Activated naive CD8-positive, alpha-beta T cell treated with anti-CD3 and anti-CD28 coated beads, Interleukin-2, amount 10 ng/mL, durations not matched to agents 7 days and 5 days (primary cell): ENCODE data around the gene FLOT2. TPM values are rescaled to one million over a fixed set of nuclear protein-coding genes. Genes with fewer than 3 reads are reported as not detected.
A peak's percentile ranks its signal among the peaks of the same experiment; 100 is the strongest.
"Not testable (repeated sequence)": the region's sequence is repeated elsewhere in the genome, so short reads cannot be mapped to it uniquely, and the experiment has no call there.

Source experiments
- ATAC-seq: fragments of 150-1000 bp; cut with Tn5 transposase; one replicate; pipeline ENCODE4 v1.10.0; 2021; ENCODE audit warnings: low read depth, moderate library complexity
- POLR2A ChIA-PET: fragments of 350-600 bp; sonication (Branson Sonifier 250); formaldehyde crosslinking; loops from one replicate; lab custom pipeline; 2021; ENCODE audit warnings: antibody characterized with exemption; lab: Charles Lee
- DNase-seq: peaks from one replicate; pipeline ENCODE4 v3.0.0; 2021
- H3K27ac Mint-ChIP-seq: one replicate; pipeline ENCODE4 v1.8.0; 2022; ENCODE audit warnings: mild to moderate bottlenecking, mixed read lengths
- H3K27me3 Mint-ChIP-seq: one replicate; pipeline ENCODE4 v1.8.0; 2022; ENCODE audit warnings: mild to moderate bottlenecking, moderate library complexity, mixed read lengths
- H3K36me3 Mint-ChIP-seq: one replicate; pipeline ENCODE4 v1.8.0; 2021; ENCODE audit warnings: mild to moderate bottlenecking, mixed read lengths
- H3K4me1 Mint-ChIP-seq: one replicate; pipeline ENCODE4 v1.8.0; 2021; ENCODE audit warnings: mixed read lengths
- H3K4me3 Mint-ChIP-seq: one replicate; pipeline ENCODE4 v1.8.0; 2022; ENCODE audit warnings: mild to moderate bottlenecking, moderate library complexity, mixed read lengths
- H3K9me3 Mint-ChIP-seq: one replicate; pipeline ENCODE4 v1.8.0; 2021; ENCODE audit warnings: mixed read lengths
- total RNA-seq, 2 experiments: library from RNA; stranded (reverse); gene quantifications; one replicate each; pipeline ENCODE4 v1.2.3, GENCODE V29; 2021

Gene FLOT2
- 100 to 1,000 TPM; 195 to 216 TPM for total RNA-seq

DNA sequence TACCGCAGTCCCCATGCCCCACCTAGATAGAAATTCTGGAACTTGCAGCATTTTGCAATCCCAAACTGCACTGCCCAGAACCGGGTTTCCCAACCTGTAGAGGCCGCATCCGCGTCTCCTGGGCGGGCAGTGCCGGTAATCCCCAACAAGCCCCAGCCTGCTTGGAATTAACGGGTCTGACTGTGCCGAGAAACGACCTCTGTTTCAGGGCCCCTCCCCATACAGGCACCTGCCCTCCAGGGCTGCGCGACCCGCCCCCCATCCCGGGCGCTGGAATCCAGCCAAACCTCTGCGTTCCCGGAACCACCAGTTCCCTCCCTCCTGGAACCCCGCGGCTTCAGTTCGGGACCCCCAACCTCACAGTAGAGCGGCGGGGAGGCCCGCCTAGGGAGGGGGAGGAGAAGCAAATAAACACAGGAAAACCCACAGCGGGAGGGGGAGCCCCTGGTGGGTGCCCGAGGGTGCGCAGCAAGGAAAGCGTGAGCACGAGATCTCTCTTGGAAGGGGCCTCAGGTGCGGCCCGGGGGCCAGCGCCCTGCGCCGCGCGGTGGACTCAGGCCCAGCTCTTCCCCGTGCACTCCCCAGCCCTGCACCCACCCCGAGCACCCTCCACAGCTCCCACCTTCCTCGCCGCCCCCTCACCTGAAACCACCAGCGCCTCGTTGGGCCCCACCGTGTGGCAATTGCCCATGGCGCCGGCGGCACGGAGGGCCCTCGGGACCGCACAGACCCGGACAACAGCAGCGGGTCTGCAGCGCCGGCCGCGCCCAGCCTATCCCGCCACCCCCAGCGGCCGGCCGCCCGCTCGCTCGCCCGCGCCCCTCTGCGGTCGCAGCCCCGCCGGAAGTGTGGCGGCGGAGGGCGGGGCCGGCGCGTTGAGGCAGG is at the start of gene FLOT2:
Gene FLOT2 (minus strand): TSS at position 850 of the 885 bp plus-strand sequence. CDS start 159 bp downstream, at position 691.
- H3K4me3 Mint-ChIP-seq = peak within 1 kb of the TSS; percentile 98
- ATAC-seq = peak; percentile 62
- POLR2A ChIA-PET = interaction anchor here (0.5 to 3.8 kb wide), 11 partner anchors 26 to 243 kb away, joined by 3 to 16 read pairs (median 4); partner anchors contain the start of genes FAM222B, PHF12, PROCA1 and RPL23A
- H3K9me3 Mint-ChIP-seq = no peaks in the 10 kb centered on the region
- peak; percentile 80 for DNase-seq
- peaks cover 56% of the 10 kb centered on the region for H3K4me1 Mint-ChIP-seq
- peak within 1 kb of the TSS; percentile 97 for H3K27ac Mint-ChIP-seq
- H3K27me3 Mint-ChIP-seq = no peaks in the 10 kb centered on the region
- peaks cover 27% of the 10 kb centered on the region for H3K36me3 Mint-ChIP-seq

GRCh38 chr17:28946239-28946638 is 48.7 kb upstream of the FLOT2 start:
- H3K36me3 Mint-ChIP-seq = peaks cover 37% of the 10 kb centered on the region
- H3K27me3 Mint-ChIP-seq = no peaks in the 10 kb centered on the region
- DNase-seq (no peak), ATAC-seq (no peak)
- H3K4me3 Mint-ChIP-seq = peak overlapping the region; percentile 26
- POLR2A ChIA-PET = interaction anchor here (1.4 to 1.8 kb wide), 2 partner anchors 9 to 48 kb away, joined by 4 read pairs; no protein-coding TSS in a partner anchor
- H3K4me1 Mint-ChIP-seq = peaks cover 49% of the 10 kb centered on the region
- H3K9me3 Mint-ChIP-seq = no peaks in the 10 kb centered on the region
- peak overlapping the region; percentile 12 for H3K27ac Mint-ChIP-seq

DNA sequence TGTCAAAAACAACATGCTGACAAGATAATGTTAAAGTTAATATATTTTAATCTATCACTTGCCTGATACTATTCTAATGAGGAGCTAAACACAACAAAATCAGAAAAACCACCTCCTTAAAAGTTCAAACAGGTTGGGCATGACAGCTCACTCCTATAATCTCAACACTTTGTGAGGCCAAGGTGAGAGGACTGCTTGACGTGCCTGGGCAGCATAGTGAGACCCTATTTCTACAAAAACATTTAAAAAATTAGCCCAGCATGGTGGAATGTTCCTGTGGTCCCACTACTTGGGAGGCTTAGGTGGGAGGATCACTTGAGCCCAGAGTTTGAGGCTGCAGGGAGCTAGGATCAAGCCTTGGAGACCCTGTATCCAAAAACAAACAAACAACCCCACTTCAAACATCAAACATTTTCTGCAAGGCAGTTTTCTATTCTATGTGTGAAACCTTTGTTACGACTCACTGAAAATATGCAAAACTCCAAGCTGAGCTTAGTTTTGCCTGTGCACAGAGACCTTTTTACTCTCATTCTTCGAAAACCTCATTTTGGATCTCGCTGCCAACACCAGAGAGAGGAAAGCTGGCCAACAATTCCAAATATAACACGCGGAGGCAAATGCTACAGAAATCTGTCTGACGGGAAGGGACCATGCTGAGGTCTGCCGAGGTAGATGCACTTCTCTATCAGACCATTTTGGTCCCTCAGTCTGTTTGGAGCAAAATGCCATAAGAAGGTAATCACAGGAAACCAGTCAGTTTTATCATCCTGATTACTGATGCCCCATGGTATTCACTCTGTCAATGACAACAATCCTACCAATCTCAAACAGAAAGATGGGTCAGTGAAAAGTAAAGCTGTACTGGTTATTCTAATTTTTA is 47.6 kb upstream of the FLOT2 start:
- peak overlapping the region; percentile 46 for H3K27ac Mint-ChIP-seq

DNA sequence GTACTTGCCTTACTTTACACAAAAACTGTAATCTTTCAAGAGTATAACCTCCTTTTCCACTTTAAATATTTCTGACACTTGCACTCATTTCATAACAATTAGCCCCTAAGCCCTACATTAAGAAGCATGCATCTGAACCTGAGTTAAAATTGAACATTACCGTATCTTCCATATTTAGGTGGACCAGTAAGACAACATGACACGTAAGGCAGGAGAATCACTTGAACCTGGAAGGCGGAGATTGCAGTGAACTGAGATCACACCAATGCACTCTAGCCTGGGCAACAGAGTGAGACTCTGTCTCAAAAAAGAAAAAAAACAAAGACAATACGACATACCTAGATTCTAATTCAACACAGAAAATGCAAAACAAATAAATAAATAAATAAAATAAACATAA is 46.8 kb upstream of the FLOT2 start:
- no peak overlapping the region for H3K27ac Mint-ChIP-seq

More for the DNA sequence above, 47.6 kb upstream of the FLOT2 start:
- Mint-ChIP-seq H3K36me3 (peaks cover 34% of the 10 kb centered on the region), H3K27me3 (no peaks in the 10 kb centered on the region), H3K4me3 (no peak overlapping the region), H3K4me1 (peaks cover 59% of the 10 kb centered on the region), H3K9me3 (no peaks in the 10 kb centered on the region)
- POLR2A ChIA-PET = interaction anchor here (1.4 to 1.8 kb wide), 2 partner anchors 8 to 46 kb away, joined by 4 read pairs; no protein-coding TSS in a partner anchor
- DNase-seq (no peak), ATAC-seq (no peak)

DNA sequence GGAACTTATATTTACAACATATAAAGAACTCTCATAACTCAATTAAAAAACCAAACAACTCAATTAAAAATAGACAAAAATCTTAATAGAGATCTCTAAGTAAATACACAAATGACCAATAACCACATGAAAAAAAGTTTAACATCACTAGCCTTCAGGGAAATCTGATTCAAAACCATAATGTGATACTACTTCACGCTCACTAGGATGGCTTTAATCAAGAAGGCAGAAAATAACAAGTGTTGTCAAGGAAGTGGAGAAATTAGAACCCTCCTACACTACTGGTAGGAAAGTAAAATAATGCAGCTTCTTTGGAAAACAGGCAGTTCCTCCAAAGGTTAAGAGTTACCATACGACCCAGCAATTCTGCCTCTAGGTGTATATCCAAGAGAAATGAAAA is 45.4 kb upstream of the FLOT2 start:
- DNase-seq (no peak), ATAC-seq (no peak)
- H3K4me1 Mint-ChIP-seq = peaks cover 61% of the 10 kb centered on the region
- no peak overlapping the region for H3K4me3 Mint-ChIP-seq
- no peaks in the 10 kb centered on the region for H3K9me3 Mint-ChIP-seq
- no peaks in the 10 kb centered on the region for H3K27me3 Mint-ChIP-seq
- peaks cover 29% of the 10 kb centered on the region for H3K36me3 Mint-ChIP-seq
- H3K27ac Mint-ChIP-seq = no peak overlapping the region
- POLR2A ChIA-PET = interaction anchor here (0.6 kb wide), 1 partner anchor 9 kb away, joined by 3 read pairs; no protein-coding TSS in a partner anchor

More for the DNA sequence above, 46.8 kb upstream of the FLOT2 start:
- DNase-seq = no peak
- ATAC-seq = no peak
- POLR2A ChIA-PET = no interaction called here
- H3K27me3 Mint-ChIP-seq = no peaks in the 10 kb centered on the region
- H3K9me3 Mint-ChIP-seq = no peaks in the 10 kb centered on the region
- H3K36me3 Mint-ChIP-seq = peaks cover 34% of the 10 kb centered on the region
- peaks cover 63% of the 10 kb centered on the region for H3K4me1 Mint-ChIP-seq
- H3K4me3 Mint-ChIP-seq = no peak overlapping the region

DNA sequence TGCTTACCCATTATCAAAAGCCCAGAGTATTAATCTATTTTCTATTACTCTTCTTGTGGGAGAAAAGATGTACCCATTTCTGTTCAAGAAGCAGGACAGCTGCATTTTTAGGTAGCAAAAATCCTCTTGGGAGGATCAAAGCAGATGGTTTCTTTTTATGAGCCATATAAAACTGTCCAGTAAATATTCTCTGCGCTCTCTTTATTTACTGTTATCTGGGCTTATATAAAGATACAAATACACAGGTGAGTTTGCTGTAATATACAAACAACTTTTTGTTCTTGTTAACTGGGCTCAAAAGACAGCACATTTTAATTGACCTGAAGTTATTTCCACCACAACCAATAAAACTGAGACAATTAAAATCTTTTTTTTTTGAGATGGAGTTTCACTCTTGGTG is 43.7 kb upstream of the FLOT2 start:
- H3K4me1 Mint-ChIP-seq = peaks cover 55% of the 10 kb centered on the region
- H3K36me3 Mint-ChIP-seq = peaks cover 24% of the 10 kb centered on the region
- no peak for ATAC-seq
- no peak overlapping the region for H3K4me3 Mint-ChIP-seq
- no peak for DNase-seq
- no peaks in the 10 kb centered on the region for H3K27me3 Mint-ChIP-seq
- POLR2A ChIA-PET = no interaction called here
- no peaks in the 10 kb centered on the region for H3K9me3 Mint-ChIP-seq
- H3K27ac Mint-ChIP-seq = no peak overlapping the region

GRCh38 chr17:28940675-28941074 is 43.1 kb upstream of the FLOT2 start:
- Mint-ChIP-seq H3K9me3 (no peaks in the 10 kb centered on the region), H3K27ac (peak overlapping the region; percentile 10), H3K4me3 (peak overlapping the region; percentile 41), H3K4me1 (peaks cover 54% of the 10 kb centered on the region), H3K36me3 (peaks cover 26% of the 10 kb centered on the region), H3K27me3 (no peaks in the 10 kb centered on the region)
- no peak for ATAC-seq
- no peak for DNase-seq
- POLR2A ChIA-PET = no interaction called here

DNA sequence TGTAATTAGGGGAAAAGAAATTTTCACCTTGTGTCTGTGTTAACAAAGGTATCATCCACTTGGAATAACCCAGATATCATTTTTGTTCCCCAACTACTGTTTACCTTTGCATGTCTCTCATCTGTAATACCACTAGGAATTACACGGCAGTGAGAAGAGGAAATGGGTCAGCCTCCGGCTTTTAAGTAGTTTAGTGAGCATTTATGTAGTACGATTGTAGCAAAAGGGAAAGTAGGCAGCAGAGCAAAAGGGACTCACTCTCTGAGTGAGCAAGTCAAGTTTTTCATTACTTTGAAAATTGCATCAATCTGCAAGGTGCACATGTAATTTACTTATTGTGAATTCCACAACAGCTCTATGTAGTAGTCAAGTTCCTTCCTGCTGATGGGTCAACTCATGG is 42.6 kb upstream of the FLOT2 start:
- no peaks in the 10 kb centered on the region for H3K27me3 Mint-ChIP-seq
- H3K36me3 Mint-ChIP-seq = peaks cover 22% of the 10 kb centered on the region
- POLR2A ChIA-PET = interaction anchor here (0.7 kb wide), 1 partner anchor 10 kb away, joined by 3 read pairs; no protein-coding TSS in a partner anchor
- H3K4me1 Mint-ChIP-seq = peaks cover 50% of the 10 kb centered on the region
- H3K4me3 Mint-ChIP-seq = peak overlapping the region; percentile 41
- H3K27ac Mint-ChIP-seq = peak overlapping the region; percentile 10
- peak; percentile 63 for ATAC-seq
- no peak for DNase-seq
- H3K9me3 Mint-ChIP-seq = no peaks in the 10 kb centered on the region

- H3K27me3 Mint-ChIP-seq = no peaks in the 10 kb centered on the region
- H3K4me3 Mint-ChIP-seq = no peak overlapping the region
- no peaks in the 10 kb centered on the region for H3K9me3 Mint-ChIP-seq
- POLR2A ChIA-PET = interaction anchor here (1.7 to 2.4 kb wide), 2 partner anchors 11 to 13 kb away, joined by 7 to 9 read pairs; no protein-coding TSS in a partner anchor
- peaks cover 41% of the 10 kb centered on the region for H3K4me1 Mint-ChIP-seq
- ATAC-seq = no peak
- H3K27ac Mint-ChIP-seq = no peak overlapping the region
- H3K36me3 Mint-ChIP-seq = peaks cover 25% of the 10 kb centered on the region
- no peak for DNase-seq
Measured at GRCh38 chr17:28938552-28938951, 41.0 kb upstream of the FLOT2 start.

DNA sequence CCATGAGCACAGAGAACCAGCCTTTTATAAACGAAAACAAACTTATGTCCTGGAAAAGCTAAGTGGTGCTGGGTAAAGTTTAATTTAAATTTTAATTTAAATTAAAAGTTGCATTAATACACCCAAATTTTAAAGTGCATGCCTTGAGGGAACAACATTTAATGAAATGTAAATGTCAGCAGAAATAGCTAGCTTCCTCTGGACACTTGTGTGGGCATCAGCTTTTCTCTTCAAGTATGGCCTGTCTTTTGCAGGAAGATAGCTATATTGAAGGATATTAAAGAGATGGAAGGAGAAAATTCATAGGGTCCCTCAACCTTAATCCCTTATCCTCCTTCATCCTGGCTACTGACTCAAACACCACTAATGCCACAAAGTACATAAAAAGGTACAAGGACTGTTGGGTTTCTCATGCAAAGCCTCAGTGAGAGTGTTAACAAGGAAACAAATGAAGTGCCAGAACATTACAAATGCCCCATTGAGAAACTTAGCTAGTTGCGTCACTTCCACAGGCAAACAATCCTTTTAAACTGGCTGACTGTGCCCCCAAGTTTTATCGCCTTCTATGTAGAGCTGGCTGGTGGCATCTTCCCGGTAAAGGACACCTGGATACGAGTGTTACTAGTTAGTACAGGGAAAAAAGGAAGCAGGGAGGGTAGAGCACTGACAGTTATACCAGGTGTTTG is 39.7 kb upstream of the FLOT2 start:
- H3K9me3 Mint-ChIP-seq = no peaks in the 10 kb centered on the region
- peaks cover 21% of the 10 kb centered on the region for H3K36me3 Mint-ChIP-seq
- H3K4me1 Mint-ChIP-seq = peaks cover 42% of the 10 kb centered on the region
- no peaks in the 10 kb centered on the region for H3K27me3 Mint-ChIP-seq
- no peak for DNase-seq
- no peak overlapping the region for H3K4me3 Mint-ChIP-seq
- no peak for ATAC-seq
- POLR2A ChIA-PET = interaction anchor here (1.5 to 2.4 kb wide), 4 partner anchors 9 to 15 kb away, joined by 4 to 9 read pairs (median 6); no protein-coding TSS in a partner anchor
- H3K27ac Mint-ChIP-seq = no peak overlapping the region

DNA sequence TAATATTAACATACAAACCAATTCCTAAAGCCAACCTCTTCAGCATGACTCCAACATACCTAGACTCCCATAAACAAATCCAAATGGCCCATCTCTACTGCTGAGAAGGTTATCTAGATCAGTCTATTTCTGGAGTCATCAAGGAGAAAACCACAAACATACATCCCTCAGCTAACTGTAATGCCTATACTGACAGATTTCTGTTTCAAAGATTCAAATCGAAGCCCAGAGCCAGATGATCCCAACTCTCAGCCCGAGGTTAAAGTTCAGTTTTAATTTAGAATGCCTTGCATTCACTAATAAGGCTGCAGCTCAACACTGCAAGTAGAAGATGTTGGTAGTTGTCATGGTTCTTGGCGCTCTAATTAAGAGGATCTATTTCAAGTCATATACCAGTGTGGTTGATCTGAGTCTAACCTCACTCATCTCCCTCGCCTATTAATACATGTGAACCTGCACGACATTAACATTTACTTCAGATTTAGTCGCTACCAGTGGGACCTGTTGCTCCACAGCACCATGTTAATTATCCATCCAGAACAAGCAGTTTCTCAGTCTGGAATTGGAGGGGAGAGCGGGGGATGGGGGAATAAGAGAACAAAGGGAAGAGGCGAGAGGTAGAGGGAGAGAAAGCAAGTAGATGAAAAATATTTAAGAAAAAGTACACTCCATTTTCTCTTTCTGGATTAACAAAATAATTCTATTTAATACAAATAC is 38.4 kb upstream of the FLOT2 start:
- Mint-ChIP-seq H3K4me1 (peaks cover 35% of the 10 kb centered on the region), H3K9me3 (no peaks in the 10 kb centered on the region), H3K27ac (no peak overlapping the region), H3K4me3 (no peak overlapping the region), H3K36me3 (peaks cover 28% of the 10 kb centered on the region), H3K27me3 (no peaks in the 10 kb centered on the region)
- POLR2A ChIA-PET = interaction anchor here (1.6 kb wide), 1 partner anchor 9 kb away, joined by 5 read pairs; no protein-coding TSS in a partner anchor
- no peak for DNase-seq
- ATAC-seq = no peak

DNA sequence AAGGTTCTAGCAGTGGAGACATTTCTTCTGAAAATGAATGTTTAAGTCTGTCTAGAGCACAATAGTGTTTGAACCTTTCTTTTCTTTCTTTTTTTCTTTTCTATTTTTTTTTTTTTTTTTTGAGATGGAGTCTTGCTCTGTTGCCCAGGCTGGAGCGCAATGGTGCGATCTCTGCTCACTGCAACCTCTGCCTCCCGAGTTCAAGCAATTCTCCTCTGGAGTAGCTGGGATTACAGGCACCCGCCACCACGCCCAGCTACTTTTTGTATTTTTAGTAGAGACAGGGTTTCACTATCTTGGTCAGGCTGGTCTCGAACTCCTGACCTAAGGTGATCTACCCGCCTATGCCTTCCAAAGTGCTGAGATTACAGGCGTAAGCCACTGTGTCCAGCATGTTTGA is 37.0 kb upstream of the FLOT2 start:
- H3K9me3 Mint-ChIP-seq, H3K27ac Mint-ChIP-seq, DNase-seq, ATAC-seq, H3K4me3 Mint-ChIP-seq, H3K27me3 Mint-ChIP-seq: not testable (repeated sequence)
- peaks cover 36% of the 10 kb centered on the region for H3K36me3 Mint-ChIP-seq
- peaks cover 27% of the 10 kb centered on the region for H3K4me1 Mint-ChIP-seq
- POLR2A ChIA-PET = interaction anchor here (0.7 kb wide), 1 partner anchor 8 kb away, joined by 3 read pairs; no protein-coding TSS in a partner anchor
